GM10248 (cell line): ENCODE measurements around the gene SFSWAP.

Experiments
- CTCF ChIA-PET: fragments of 300-600 bp; sonication (Branson Sonifier 250); formaldehyde crosslinking; extraction: SDS; loops from one replicate; lab custom pipeline; 2021; ENCODE audit warnings: antibody characterized with exemption; lab: Yijun Ruan, JAX
- POLR2A ChIA-PET: fragments of 350-650 bp; sonication (Branson Sonifier 250); formaldehyde crosslinking; extraction: SDS; loops from one replicate; lab custom pipeline; 2020; ENCODE audit warnings: antibody characterized with exemption; lab: Yijun Ruan, JAX
- DNase-seq: peaks from one replicate; pipeline ENCODE4 v3.0.0; 2012; ENCODE audit errors: extremely low spot score
- TF ChIP-seq, protein P1 (sequence below): IDR thresholded peaks from 2 replicates; pipeline ENCODE4 v1.5.1; 2012; ENCODE audit warnings: mild to moderate bottlenecking, low read depth; ENCODE audit errors: extremely low read depth, missing control alignments, control extremely low read depth

The SFSWAP gene

DNA sequence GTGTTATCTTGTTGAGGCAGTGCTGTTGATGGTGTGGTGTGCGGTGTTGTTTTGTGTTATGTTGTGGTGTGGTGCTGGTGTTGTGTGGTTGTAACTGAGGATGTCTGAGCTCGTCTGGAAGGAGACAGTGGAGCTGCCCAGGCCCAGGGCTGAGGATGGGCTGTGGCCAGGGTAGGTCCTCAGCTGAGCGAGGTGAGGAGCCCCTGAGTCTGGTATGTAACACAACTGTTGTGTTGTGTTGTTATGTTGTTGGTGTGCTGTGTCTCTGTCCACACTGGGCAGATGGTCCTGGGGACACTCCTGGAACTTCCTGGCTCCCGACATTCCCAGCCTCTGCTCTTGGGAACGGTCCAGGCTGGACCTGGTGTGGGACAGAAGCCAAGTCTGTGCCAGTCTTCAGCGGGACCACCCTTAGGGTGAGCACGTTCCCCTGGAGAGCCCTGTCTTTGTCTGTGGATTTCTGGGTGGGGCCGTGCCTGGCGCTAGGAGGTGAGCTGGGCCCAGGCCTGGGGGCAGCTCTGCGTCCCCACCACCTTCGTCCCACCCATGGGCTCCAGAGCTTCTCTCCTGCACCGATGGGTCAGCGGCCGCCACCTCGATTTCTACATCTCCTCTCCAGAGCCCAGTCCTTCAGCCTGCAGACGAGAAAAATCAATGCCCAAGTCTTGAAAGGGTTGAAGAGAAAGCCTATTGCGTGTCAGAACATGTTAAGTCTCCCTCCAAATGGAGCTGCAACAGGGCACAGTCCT, 27.4 kb upstream of the SFSWAP start:
- ChIA-PET POLR2A (no interaction called here), CTCF (interaction anchor here (1.4 kb wide), 1 partner anchor 9 kb away, joined by 5 read pairs; no protein-coding TSS in a partner anchor)
- TF ChIP-seq, protein P1, sequence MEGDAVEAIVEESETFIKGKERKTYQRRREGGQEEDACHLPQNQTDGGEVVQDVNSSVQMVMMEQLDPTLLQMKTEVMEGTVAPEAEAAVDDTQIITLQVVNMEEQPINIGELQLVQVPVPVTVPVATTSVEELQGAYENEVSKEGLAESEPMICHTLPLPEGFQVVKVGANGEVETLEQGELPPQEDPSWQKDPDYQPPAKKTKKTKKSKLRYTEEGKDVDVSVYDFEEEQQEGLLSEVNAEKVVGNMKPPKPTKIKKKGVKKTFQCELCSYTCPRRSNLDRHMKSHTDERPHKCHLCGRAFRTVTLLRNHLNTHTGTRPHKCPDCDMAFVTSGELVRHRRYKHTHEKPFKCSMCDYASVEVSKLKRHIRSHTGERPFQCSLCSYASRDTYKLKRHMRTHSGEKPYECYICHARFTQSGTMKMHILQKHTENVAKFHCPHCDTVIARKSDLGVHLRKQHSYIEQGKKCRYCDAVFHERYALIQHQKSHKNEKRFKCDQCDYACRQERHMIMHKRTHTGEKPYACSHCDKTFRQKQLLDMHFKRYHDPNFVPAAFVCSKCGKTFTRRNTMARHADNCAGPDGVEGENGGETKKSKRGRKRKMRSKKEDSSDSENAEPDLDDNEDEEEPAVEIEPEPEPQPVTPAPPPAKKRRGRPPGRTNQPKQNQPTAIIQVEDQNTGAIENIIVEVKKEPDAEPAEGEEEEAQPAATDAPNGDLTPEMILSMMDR = no peak
- no peak for DNase-seq

GRCh38 chr12:131684015-131684725, 26.7 kb upstream of the SFSWAP start:
- POLR2A ChIA-PET = no interaction called here
- TF ChIP-seq, protein P1 = no peak
- DNase-seq = no peak
- CTCF ChIA-PET = interaction anchor here (1.4 kb wide), 1 partner anchor 8 kb away, joined by 5 read pairs; no protein-coding TSS in a partner anchor

DNA sequence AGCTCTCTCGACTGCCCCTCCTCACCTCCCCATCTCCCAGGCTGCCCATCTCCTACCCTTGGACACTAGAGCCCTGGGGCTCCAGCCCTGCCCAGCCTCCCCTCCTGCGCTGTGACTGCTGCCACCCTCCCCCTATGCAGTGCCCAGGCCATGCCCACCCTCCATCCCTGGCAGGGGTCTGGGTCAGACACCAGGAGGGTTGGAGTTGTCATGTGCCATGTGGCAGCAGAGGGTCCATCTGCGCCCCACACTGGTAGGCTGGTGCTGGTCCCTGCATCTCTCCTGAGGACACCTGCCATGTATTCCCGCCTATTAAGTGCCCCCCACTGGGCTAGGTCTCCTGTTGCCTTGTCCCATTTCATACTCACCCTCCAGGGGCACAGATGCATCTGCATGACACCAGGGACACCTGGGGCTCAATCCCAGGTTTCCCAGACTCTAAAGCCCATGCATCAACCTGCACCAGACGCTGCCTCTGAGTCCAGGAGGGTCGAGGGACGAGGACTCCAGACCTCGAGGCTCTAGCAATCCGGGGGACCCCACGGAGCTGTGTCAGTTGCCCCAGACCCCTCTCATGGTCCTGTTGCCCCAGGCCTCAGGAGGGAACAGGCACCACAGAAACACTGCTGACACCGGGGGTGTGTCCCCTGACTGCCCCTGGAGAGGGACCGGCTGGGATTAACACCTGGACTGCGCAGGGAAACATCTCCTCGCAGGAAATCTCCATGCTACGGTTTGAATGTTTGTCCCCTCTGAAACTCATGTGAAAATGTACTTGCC, 23.4 kb upstream of the SFSWAP start:
- POLR2A ChIA-PET = no interaction called here
- TF ChIP-seq, protein P1 = no peak
- CTCF ChIA-PET = no interaction called here

DNA sequence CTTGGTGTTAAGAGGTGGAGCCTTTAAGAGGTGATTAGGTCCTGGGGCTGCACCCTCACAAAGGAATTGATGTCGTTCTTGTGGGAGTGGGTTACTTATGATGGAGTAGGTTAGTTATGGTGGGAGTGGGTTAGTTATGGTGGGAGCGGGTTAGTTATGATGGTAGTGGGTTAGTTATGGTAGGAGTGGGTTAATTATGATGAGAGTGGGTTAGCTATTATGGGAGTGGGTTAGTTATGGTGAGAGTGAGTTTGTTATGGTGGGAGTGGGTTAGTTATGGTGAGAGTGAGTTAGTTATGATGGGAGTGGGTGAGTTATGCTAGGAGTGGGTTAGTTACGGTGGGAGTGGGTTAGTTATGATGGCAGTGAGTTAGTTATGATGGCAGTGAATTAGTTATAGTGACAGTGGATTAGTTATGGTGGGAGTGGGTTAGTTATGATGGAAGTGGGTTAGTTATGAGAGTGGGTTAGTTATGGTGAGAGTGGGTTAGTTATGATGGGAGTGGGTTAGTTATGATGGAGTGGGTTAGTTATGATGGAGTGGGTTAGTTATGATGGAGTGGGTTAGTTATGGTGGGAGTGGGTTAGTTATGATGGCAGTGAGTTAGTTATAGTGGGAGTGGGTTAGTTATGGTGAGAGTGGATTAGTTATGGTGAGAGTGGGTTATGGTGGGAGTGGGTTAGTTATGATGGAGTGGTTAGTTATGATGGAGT, 22.6 kb upstream of the SFSWAP start:
- ChIA-PET CTCF (no interaction called here), POLR2A (no interaction called here)
- DNase-seq = no peak
- TF ChIP-seq, protein P1 = no peak

More for the DNA sequence above, 23.4 kb upstream of the SFSWAP start:
- no peak for DNase-seq

DNA sequence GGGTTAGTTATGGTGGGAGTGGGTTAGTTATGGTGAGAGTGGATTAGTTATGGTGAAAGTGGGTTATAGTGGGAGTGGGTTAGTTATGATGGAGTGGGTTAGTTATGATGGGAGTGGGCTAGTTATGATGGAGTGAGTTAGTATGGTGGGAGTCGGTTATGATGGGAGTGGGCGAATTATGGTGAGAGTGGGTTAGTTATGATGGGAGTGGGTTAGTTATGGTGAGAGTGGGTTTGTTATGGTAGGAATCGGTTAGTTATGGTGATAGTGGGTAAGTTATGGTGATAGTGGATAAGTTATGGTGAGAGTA, 22.1 kb upstream of the SFSWAP start:
- CTCF ChIA-PET = no interaction called here
- no peak for DNase-seq
- TF ChIP-seq, protein P1 = no peak
- POLR2A ChIA-PET = no interaction called here

DNA sequence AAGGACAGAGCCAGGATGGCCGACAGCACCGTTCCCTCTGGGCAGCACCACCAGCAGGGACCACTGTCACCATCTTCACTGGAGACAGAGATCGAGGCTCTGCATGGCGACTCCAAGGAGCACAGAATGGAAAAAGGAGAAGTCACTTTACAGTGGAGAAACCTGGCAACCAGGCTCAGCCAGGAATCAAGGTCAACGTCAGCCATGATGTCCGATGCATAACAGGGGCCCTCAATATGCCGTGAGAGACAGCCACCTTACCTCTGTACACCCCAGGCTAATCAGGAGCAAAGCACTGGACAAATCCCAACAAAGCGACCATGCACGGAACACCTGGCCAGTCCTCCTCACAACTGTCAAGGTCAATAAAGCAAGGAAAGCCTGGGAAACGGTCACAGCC, 20.6 kb upstream of the SFSWAP start:
- ChIA-PET CTCF (no interaction called here), POLR2A (no interaction called here)
- DNase-seq = no peak
- TF ChIP-seq, protein P1 = no peak
